Thyroid gland (tissue), 4 donors: ENCODE measurements around the gene ADAM33.

Source experiments
- POLR2A ChIP-seq, 2 donors: fragments of 450-650 bp; IDR thresholded peaks; one replicate each; pipeline ENCODE4 v1.6.1; 2017; ENCODE audit warnings: antibody characterized with exemption in 2 of 2, mild to moderate bottlenecking in 2 of 2, moderate library complexity in 1 of 2
- TF ChIP-seq, protein P1 (sequence below), 6 experiments: fragments of 200-600 bp in 3 of 6; fragments of 450-650 bp in 3 of 6; sonication (generic) in 3 of 6; IDR thresholded peaks; one replicate each; pipeline ENCODE4 v1.5.1; 2016 to 2019; ENCODE audit warnings: antibody characterized with exemption in 6 of 6, mild to moderate bottlenecking in 2 of 6, inconsistent platforms in 1 of 6, moderate library complexity in 1 of 6

DNA sequence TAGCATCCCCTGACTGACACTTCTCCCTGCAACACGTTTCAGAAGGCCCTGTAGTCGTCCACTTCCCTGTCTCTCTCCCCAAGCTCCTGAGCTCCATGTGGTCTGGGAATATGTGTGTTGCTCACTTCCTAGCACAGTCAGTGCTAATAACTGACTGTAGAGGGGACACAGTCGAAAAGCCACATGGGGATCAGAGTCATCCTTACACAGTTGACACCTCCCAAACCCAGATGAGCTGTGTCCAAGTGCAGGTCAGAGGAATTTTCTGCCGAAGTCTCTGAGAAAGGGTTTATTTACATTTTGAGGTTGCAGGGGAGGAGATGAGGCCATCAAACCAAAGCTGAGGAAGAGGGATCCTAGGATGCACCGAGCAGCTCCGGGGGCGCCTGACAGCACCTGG, 3.5 kb upstream of the ADAM33 start:
- TF ChIP-seq, protein P1, sequence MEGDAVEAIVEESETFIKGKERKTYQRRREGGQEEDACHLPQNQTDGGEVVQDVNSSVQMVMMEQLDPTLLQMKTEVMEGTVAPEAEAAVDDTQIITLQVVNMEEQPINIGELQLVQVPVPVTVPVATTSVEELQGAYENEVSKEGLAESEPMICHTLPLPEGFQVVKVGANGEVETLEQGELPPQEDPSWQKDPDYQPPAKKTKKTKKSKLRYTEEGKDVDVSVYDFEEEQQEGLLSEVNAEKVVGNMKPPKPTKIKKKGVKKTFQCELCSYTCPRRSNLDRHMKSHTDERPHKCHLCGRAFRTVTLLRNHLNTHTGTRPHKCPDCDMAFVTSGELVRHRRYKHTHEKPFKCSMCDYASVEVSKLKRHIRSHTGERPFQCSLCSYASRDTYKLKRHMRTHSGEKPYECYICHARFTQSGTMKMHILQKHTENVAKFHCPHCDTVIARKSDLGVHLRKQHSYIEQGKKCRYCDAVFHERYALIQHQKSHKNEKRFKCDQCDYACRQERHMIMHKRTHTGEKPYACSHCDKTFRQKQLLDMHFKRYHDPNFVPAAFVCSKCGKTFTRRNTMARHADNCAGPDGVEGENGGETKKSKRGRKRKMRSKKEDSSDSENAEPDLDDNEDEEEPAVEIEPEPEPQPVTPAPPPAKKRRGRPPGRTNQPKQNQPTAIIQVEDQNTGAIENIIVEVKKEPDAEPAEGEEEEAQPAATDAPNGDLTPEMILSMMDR (IDR thresholded peaks at IDR 0.05), result no peak
- TF ChIP-seq POLR2A (IDR thresholded peaks at IDR 0.05), result no peak
